ENCODE results near the gene MPZL1. TPM values are rescaled to one million over a fixed set of nuclear protein-coding genes. Genes with fewer than 3 reads are reported as not detected.
A peak's percentile ranks its signal among the peaks of the same experiment; 100 is the strongest.

The MPZL1 gene
- total RNA-seq, 2 experiments from 2014 or later = 17.4 to 19.0 TPM

DNA sequence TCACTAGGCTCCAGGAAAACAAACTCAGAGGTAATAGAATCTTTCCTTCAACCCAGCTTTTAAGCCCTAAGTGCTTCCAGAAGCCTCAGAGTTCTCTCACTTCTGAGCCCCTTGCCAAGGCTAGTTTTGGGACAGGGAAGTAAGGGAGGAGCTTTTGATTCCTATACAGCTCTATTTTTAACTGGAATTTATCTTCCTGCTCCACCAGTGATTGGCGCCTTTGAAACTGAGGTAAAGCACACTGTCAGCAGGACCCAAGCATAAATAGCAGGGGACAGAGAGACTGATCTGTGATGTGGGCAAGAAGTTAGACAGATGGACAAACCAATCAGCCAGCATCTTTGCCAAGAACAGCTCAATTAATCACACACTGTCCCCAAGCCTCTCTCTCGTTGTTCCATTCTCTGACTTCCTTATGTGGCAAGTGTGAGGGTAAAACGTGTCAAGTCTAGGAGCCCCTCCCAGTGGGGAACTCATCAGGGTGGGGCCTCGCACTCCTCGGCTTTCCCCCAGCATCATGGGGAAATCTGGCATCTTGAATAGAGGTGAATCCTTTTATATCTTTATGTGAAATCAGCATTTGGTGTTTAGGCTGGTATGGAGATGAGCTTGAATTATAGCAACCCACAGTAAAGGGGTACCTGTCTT is 40.2 kb upstream of the MPZL1 start:
- DNase-seq = no peak
- ChIA-PET CTCF (interaction anchor here (0.5 to 2.1 kb wide), 3 partner anchors 33 to 267 kb away, joined by 3 to 11 read pairs (median 4); no protein-coding TSS in a partner anchor), POLR2A (interaction anchor here (0.8 kb wide), 1 partner anchor 82 kb away, joined by 3 read pairs; no protein-coding TSS in a partner anchor)
- H3K4me3 Mint-ChIP-seq = no peak overlapping the region
- no peaks in the 10 kb centered on the region for H3K27me3 Mint-ChIP-seq
- no peaks in the 10 kb centered on the region for H3K9me3 Mint-ChIP-seq
- H3K27ac Mint-ChIP-seq = peak overlapping the region; percentile 29
- H3K36me3 Mint-ChIP-seq (ENCODE audit: low read depth) = peaks cover 47% of the 10 kb centered on the region
- peaks cover 6% of the 10 kb centered on the region for H3K4me1 Mint-ChIP-seq

DNA sequence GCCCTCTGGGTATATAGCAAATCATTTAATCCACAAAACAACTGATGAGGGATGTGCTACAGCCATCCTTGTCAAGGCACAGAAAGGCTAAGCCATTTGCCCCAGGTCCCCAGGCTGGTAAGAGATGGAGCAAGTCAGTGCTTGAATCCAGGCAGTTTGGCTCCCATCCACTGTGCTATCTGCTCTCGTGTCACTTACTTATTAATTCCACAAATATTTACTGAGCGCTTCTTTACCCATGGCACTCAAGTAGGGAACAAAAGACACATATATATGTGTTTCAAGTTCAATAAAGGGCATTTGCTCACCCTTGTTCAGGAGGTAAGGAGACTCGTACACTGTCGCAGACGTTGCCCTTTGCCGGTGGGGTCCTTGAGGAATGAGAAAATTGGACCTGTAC is 38.6 kb upstream of the MPZL1 start:
- H3K4me3 Mint-ChIP-seq = no peak overlapping the region
- CTCF ChIA-PET = no interaction called here
- H3K36me3 Mint-ChIP-seq (ENCODE audit: low read depth) = peaks cover 59% of the 10 kb centered on the region
- POLR2A ChIA-PET = no interaction called here
- H3K27ac Mint-ChIP-seq = no peak overlapping the region
- no peaks in the 10 kb centered on the region for H3K9me3 Mint-ChIP-seq
- H3K27me3 Mint-ChIP-seq = no peaks in the 10 kb centered on the region
- no peak for DNase-seq
- peaks cover 10% of the 10 kb centered on the region for H3K4me1 Mint-ChIP-seq

DNA sequence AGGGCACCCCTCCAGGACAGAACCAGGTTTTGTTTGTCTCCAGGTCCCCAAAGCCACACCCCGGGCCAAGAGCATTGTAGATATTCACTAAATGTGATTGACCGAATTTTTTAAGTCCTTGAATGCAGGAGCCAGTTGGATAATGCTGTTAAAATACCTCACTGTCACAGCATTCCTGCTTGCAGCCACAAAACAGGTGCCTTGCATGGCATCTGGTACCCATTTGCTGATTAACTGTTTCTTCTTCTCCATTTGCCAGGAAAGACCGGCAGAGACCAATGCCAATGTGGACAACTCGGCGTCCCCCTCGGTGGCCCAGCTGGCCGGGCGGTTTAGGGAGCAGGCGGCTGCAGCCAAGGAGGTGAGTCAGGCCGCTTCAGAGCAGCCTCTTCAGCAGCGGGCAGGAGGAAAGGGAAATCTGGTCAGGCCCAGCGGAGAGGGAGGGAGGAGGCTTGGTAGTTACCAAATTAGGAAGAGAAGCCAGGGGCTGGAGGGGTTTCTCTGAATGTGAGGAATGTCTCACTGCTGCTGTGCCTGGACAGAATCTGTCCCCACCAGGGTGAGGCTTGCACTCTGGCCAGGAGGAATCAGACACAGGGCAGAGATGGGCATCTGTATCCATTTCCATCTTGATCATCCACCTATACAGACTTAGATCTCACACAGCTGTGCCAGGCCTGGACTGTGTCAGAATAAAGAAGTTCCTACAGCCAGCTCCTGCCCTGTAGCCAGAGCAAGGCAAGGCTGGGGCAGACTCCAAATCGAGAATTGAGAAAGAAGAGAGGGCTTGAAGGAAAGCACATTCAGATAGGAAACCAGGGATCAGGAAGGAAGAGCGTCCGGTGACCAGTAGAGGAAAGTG is 37.9 kb upstream of the MPZL1 start:
- peak overlapping the region; percentile 3 for H3K27ac Mint-ChIP-seq
- H3K9me3 Mint-ChIP-seq = no peaks in the 10 kb centered on the region
- no peaks in the 10 kb centered on the region for H3K27me3 Mint-ChIP-seq
- peaks cover 10% of the 10 kb centered on the region for H3K4me1 Mint-ChIP-seq
- H3K36me3 Mint-ChIP-seq (ENCODE audit: low read depth) = peaks cover 65% of the 10 kb centered on the region
- CTCF ChIA-PET = no interaction called here
- no peak overlapping the region for H3K4me3 Mint-ChIP-seq
- POLR2A ChIA-PET = no interaction called here
- DNase-seq = no peak

DNA sequence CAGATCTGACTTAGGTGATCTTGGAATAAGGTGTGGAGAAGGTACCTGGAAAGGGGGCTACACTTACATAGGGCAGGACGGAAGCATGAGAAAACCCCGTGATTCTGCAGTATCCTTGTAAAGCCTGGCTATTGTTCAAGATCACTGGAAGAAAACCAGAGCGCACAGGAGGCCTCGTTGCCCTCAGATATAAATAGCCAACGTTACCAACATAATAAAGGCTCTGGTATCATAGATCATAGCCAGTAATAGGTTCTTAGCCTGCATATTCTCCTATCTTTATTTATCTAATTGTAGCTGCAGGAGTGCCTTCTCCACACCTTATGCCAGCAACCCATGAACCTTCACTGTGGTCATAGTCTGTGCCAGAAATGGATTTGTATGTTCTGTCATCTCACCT is 35.9 kb upstream of the MPZL1 start:
- Mint-ChIP-seq H3K4me3 (no peak overlapping the region), H3K9me3 (no peaks in the 10 kb centered on the region), H3K27ac (peak overlapping the region; percentile 52), H3K36me3 (ENCODE audit: low read depth) (peaks cover 83% of the 10 kb centered on the region), H3K4me1 (peaks cover 13% of the 10 kb centered on the region), H3K27me3 (no peaks in the 10 kb centered on the region)
- DNase-seq = no peak
- POLR2A ChIA-PET = interaction anchor here (1.3 kb wide), 1 partner anchor 57 kb away, joined by 4 read pairs; no protein-coding TSS in a partner anchor
- CTCF ChIA-PET = interaction anchor here (1.2 to 3.8 kb wide), 2 partner anchors 58 to 83 kb away, joined by 3 to 166 read pairs; no protein-coding TSS in a partner anchor

DNA sequence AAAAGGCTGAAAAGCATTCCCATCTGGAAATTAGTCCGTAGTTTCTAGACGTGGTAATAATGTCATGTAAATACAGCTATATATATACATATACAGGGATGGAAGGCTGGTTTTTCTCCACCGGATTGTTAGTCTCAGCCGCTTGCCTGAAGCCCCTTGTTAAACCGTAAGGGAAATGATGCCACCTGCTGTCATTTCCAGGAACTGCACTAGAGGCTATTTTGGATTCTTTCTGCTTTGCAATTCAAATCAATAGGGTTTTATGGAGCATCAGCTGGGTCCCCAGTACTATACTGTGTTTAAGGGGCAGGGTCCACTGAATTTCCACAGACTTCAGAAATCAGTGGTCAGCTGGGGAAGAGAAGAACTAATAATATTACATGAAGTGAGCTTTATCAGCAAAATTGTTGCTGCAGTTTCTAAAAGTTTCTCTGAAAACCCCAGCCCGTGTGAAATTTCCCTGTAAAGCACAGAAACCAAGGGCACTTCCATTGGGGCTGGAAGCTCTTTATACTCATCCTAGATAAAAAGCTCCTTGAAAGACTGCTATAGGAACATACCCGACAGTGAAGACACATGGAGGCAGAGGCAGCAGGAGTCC is 33.8 kb upstream of the MPZL1 start:
- Mint-ChIP-seq H3K9me3 (no peaks in the 10 kb centered on the region), H3K4me3 (no peak overlapping the region), H3K27ac (peak overlapping the region; percentile 30), H3K27me3 (no peaks in the 10 kb centered on the region), H3K36me3 (ENCODE audit: low read depth) (peaks cover 85% of the 10 kb centered on the region), H3K4me1 (peaks cover 13% of the 10 kb centered on the region)
- POLR2A ChIA-PET = interaction anchor here (1.0 to 2.6 kb wide), 6 partner anchors 10 to 87 kb away, joined by 3 to 28 read pairs (median 6); no protein-coding TSS in a partner anchor
- DNase-seq = peak; percentile 79
- CTCF ChIA-PET = interaction anchor here (0.7 to 3.8 kb wide), 36 partner anchors 10 to 394 kb away, joined by 3 to 166 read pairs (median 5); partner anchors contain the start of gene CREG1

DNA sequence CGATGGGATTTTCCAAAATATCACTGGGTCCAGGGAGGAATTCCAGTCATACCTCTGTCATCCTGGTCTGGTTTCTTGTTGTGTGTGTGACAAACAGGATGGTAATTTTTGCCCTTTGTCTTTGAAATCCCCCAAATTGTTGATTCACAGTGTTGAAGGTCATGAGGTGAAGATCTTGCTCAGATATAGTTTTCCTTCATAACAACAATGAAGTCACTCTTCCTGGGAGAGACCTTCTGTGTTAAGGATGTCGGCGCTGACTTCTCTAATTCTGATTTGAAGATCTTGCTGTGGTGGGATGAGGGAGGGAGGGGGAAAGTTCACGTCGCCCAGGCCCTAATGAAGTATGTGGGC is 32.2 kb upstream of the MPZL1 start:
- no peak for DNase-seq
- H3K4me1 Mint-ChIP-seq = peaks cover 13% of the 10 kb centered on the region
- no peak overlapping the region for H3K27ac Mint-ChIP-seq
- peaks cover 85% of the 10 kb centered on the region for H3K36me3 Mint-ChIP-seq (ENCODE audit: low read depth)
- ChIA-PET POLR2A (interaction anchor here (1.0 to 1.2 kb wide), 2 partner anchors 17 to 89 kb away, joined by 3 read pairs; no protein-coding TSS in a partner anchor), CTCF (interaction anchor here (0.7 to 1.7 kb wide), 2 partner anchors 58 to 89 kb away, joined by 3 to 16 read pairs; no protein-coding TSS in a partner anchor)
- no peaks in the 10 kb centered on the region for H3K9me3 Mint-ChIP-seq
- H3K4me3 Mint-ChIP-seq = no peak overlapping the region
- no peaks in the 10 kb centered on the region for H3K27me3 Mint-ChIP-seq

DNA sequence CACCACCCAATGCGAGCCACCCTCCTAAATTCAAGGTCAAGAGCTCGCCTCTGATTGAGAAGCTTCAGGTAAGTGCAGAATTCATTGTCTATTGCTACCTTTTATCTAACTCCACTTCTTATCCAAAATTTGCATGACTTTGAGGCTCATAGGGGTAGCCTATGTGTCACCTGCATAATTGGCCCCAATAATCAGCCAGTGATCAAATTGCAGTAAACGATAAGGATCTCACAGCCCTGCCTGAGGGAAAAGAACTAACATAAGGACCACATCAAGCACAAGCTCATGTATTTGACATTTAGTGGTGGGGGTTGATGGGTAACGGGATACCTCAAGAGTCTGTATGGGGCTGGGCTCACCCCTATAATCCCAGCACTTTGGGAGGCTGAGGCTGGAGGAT is 31.7 kb upstream of the MPZL1 start:
- peaks cover 85% of the 10 kb centered on the region for H3K36me3 Mint-ChIP-seq (ENCODE audit: low read depth)
- H3K27me3 Mint-ChIP-seq = no peaks in the 10 kb centered on the region
- POLR2A ChIA-PET = interaction anchor here (1.0 to 1.5 kb wide), 3 partner anchors 17 to 90 kb away, joined by 3 read pairs; no protein-coding TSS in a partner anchor

DNA sequence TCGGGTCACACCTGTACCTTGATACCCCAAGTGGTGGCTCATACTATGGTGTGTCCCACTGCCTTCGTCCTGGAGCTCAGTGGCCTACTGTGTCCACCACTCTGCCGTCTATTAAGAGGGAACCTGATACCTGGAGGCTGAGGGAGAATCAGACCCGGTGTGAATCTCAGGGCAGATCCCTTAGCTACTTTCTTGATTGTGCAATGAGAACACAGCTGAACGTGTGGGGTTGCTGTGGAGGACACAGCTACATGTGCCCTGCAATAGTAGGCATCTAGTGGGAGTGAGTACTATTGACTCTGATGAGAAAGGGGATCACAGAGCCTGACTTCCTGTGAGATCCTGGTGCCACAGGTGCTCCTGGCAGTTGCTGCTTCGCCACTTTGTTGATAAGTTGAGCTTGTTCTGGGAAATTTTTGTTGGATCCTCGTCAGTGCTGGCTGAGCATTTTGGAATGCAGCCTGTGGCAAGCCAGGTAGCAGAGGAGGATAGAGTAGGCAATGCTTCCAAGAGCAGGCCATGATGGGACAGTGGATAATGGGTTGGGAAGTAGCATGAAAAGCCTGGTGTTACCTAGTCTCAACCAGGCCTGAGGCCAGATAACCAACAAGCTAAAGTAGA is 28.2 kb upstream of the MPZL1 start:
- no peaks in the 10 kb centered on the region for H3K27me3 Mint-ChIP-seq

More for the DNA sequence above, 31.7 kb upstream of the MPZL1 start:
- Mint-ChIP-seq H3K27ac (no peak overlapping the region), H3K4me1 (peaks cover 13% of the 10 kb centered on the region), H3K9me3 (no peaks in the 10 kb centered on the region), H3K4me3 (no peak overlapping the region)
- DNase-seq = no peak
- CTCF ChIA-PET = interaction anchor here (1.7 kb wide), 1 partner anchor 89 kb away, joined by 16 read pairs; no protein-coding TSS in a partner anchor

DNA sequence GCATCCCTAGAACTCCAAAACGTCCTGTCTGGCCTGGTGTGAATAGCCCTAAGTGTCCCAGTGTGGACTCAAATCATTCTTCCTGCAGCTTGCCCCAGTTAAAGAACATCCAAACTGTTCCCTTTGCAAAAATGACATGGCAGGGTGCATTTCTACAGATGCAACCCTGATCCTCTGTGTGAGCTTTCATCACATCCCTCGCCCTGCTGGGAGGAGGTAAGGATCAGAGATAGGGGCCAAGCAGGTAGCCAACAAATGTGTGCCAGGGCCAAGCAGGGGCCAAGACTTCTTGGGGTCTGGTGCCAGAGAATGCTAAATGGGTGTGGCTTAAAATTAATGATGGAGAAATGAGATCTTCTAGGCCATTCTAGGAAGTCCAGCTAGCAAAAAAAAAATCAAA is 27.1 kb upstream of the MPZL1 start:
- Mint-ChIP-seq H3K27me3 (no peaks in the 10 kb centered on the region), H3K27ac (no peak overlapping the region), H3K9me3 (no peaks in the 10 kb centered on the region), H3K4me1 (peaks cover under 1% of the 10 kb centered on the region), H3K36me3 (ENCODE audit: low read depth) (peaks cover 88% of the 10 kb centered on the region), H3K4me3 (no peak overlapping the region)
- CTCF ChIA-PET = interaction anchor here (3.5 kb wide), 1 partner anchor 93 kb away, joined by 14 read pairs; no protein-coding TSS in a partner anchor
- DNase-seq = no peak
- POLR2A ChIA-PET = no interaction called here

More for the DNA sequence above, 28.2 kb upstream of the MPZL1 start:
- no peak overlapping the region for H3K27ac Mint-ChIP-seq
- POLR2A ChIA-PET = no interaction called here
- H3K36me3 Mint-ChIP-seq (ENCODE audit: low read depth) = peaks cover 87% of the 10 kb centered on the region
- CTCF ChIA-PET = interaction anchor here (3.5 kb wide), 1 partner anchor 92 kb away, joined by 14 read pairs; no protein-coding TSS in a partner anchor
- no peaks in the 10 kb centered on the region for H3K9me3 Mint-ChIP-seq
- peaks cover 3% of the 10 kb centered on the region for H3K4me1 Mint-ChIP-seq
- DNase-seq = no peak
- H3K4me3 Mint-ChIP-seq = no peak overlapping the region

DNA sequence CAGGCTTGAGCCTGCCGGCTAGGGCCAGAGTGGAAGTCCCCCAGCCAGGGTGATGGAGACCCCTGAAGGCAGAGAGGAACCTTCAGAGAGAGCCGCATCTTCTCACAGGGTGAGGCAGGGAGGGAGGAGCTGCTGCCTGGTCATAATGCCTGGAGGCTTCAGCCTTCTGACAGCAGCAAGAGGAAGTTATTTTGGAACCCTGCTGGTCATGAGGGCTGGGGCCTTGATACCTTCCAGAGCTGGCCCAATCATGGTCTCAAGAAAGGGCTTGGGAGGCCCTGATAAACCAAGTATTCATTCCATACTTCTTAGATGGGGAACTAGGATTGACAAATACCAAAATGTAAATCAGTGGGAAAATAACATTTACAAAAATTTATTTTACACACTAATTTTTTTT is 26.6 kb upstream of the MPZL1 start:
- Mint-ChIP-seq H3K27ac (no peak overlapping the region), H3K36me3 (ENCODE audit: low read depth) (peaks cover 88% of the 10 kb centered on the region), H3K4me3 (no peak overlapping the region), H3K9me3 (no peaks in the 10 kb centered on the region), H3K27me3 (no peaks in the 10 kb centered on the region), H3K4me1 (no peaks in the 10 kb centered on the region)
- CTCF ChIA-PET = interaction anchor here (3.5 kb wide), 1 partner anchor 94 kb away, joined by 14 read pairs; no protein-coding TSS in a partner anchor
- DNase-seq = no peak
- POLR2A ChIA-PET = interaction anchor here (1.3 kb wide), 1 partner anchor 18 kb away, joined by 5 read pairs; no protein-coding TSS in a partner anchor

DNA sequence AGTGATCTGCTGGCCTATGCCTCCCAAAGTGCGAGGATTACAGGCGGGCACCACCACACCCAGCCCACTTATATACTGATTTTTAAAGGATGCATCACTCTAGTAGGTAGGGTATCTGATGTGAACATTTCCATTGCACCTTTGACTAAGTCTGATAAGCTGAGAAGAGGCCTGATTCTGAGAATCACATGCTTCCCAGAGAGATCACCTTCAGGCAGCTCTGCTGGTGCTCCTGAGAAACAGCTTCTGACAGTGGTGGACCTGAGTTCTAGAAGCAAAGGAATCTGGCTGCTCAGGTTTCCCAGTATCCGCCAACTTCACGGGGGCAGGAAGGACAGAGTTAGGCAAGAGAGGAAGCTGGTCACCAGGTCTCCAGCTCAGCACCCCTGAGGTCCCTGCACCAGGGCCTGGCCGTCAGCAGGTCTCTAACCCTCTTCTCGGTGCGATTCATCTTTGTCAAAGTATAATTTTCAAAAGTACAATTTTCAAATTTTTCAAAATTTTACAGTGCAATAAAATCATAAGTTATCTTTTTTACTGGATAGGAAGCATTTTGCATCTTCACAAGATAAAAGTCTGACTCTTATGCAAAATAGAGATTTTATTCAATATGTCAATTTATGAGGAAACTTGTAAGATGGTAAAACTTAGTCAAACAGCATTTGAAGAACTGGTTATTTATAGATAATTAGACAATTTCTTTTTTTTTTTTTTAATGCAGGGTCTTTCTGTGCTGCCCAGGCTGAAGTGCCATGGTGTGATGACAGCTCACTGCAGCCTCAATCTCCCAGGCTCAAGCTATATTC is 25.8 kb upstream of the MPZL1 start:
- CTCF ChIA-PET = interaction anchor here (3.5 kb wide), 1 partner anchor 94 kb away, joined by 14 read pairs; no protein-coding TSS in a partner anchor
- Mint-ChIP-seq H3K4me3 (no peak overlapping the region), H3K27ac (no peak overlapping the region), H3K27me3 (no peaks in the 10 kb centered on the region), H3K36me3 (ENCODE audit: low read depth) (peaks cover 83% of the 10 kb centered on the region), H3K4me1 (no peaks in the 10 kb centered on the region), H3K9me3 (no peaks in the 10 kb centered on the region)
- POLR2A ChIA-PET = interaction anchor here (1.3 kb wide), 1 partner anchor 17 kb away, joined by 5 read pairs; no protein-coding TSS in a partner anchor
- DNase-seq = no peak
